IPS-11a (cell line): Measurements from ENCODE around the gene APOBEC3F.
"Not testable (repeated sequence)": the region's sequence is repeated elsewhere in the genome, so short reads cannot be mapped to it uniquely, and the experiment has no call there.

Experiments
- H3K4me3 ChIP-seq: one replicate; pipeline ENCODE4 v1.5.1; 2013; ENCODE audit warnings: low read depth, low read length, control low read depth

Gene APOBEC3F

DNA sequence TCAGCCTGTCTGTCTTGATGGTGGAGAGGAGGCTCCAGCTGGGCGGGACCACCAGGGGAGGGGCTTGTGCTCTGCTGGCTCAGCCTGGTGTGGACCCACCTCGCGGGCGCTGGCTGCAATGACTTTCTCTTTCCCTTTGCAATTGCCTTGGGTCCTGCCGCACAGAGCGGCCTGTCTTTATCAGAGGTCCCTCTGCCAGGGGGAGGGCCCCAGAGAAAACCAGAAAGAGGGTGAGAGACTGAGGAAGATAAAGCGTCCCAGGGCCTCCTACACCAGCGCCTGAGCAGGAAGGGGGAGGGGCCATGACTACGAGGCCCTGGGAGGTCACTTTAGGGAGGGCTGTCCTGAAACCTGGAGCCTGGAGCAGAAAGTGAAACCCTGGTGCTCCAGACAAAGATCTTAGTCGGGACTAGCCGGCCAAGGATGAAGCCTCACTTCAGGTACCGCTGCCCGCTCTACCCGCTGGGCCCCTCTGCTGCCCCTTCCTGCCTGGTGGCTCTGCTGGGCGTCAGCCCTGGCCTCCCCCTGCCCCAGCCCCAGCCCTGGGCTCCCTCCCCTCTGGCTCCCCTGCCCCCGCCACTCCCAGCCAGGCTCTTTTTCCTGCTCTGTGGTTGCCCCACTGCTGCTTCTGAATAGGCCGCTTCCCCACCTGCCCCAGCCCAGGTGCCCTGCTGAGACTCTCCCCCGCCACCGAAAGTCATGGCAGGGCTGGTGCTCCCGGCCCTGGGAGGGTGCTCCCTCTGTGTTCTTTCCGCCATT, at the start of gene APOBEC3F:
Gene APOBEC3F (plus strand): TSS at position 327 of the 759 bp plus-strand sequence. CDS start 97 bp downstream, at position 424.
- peak within 1 kb of the TSS; percentile 8 for H3K4me3 ChIP-seq

DNA sequence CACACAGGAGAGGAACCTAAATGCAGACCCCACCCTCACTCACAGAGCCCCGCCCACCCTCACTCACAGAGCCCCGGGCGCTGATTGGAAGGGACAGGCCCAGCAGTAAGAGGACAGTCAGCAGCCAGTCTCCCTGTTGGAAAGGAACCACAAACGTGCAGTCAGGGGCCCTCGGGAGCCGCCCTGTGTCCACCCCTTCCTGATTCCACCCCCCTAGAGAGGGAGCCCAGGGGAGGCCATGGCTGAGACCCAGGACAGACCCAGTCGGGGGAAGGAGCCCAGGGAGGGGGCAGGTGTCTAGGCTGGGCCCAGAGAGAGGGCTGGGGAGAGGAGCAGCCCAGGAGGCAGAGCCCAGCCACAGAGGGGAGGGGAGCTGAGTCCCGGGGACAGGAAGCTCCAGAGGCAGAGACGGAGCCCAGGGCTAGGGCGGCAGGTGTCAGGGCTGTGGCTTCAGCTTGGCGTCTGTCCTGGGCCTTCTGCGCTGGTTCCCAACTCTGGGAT, 47.7 kb upstream of the APOBEC3F start:
- H3K4me3 ChIP-seq: not testable (repeated sequence)

GRCh38 chr22:38996105-38996504, 44.6 kb upstream of the APOBEC3F start:
- H3K4me3 ChIP-seq: no peak overlapping the region

DNA sequence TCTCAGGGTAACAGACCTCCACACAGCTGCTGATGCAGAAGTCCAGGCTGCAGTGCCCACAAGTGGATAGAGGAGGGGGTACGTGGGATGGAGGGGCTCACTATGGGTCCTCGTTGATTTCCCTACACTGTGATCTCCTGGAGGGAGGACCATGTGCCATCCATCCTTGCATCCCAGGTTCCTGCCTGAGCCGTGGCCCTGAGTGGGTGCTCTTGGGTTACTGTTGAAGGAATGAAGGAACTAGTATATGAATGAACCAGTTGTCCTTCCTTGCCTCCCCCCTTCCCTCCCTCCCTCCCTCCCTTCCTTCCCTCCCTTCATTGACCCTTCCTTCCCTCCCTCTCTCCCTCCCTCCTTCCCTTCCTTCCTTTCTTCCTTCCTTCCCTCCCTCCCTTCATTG, 43.1 kb upstream of the APOBEC3F start:
- no peak overlapping the region for H3K4me3 ChIP-seq

DNA sequence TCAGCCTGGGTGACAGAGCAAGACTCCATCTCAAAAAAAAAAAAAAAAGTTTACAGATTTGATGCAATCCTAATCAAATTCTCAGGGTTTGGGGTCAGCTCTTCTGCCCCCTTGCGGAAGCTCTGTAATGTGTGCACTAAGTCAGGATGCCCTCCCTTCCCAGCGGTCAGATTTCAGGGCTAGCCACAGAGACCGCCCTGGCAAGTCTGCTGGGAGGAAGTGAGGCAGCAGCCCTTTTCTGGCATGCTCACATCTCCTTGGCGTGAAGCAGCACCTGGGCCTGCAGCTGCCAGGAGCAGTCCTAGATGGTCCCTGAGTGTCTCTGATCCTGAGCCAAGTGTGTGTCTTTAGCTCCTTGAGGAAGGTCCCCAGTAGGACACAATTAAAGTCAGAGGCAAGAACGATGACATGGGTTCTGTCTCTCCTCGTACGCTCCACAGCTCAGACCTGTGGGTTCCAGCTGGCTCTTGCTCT, 37.5 kb upstream of the APOBEC3F start:
- H3K4me3 ChIP-seq: no peak overlapping the region

- no peak overlapping the region for H3K4me3 ChIP-seq
These were observed 33.5 kb upstream of the APOBEC3F start for GRCh38 chr22:39007177-39007576.

DNA sequence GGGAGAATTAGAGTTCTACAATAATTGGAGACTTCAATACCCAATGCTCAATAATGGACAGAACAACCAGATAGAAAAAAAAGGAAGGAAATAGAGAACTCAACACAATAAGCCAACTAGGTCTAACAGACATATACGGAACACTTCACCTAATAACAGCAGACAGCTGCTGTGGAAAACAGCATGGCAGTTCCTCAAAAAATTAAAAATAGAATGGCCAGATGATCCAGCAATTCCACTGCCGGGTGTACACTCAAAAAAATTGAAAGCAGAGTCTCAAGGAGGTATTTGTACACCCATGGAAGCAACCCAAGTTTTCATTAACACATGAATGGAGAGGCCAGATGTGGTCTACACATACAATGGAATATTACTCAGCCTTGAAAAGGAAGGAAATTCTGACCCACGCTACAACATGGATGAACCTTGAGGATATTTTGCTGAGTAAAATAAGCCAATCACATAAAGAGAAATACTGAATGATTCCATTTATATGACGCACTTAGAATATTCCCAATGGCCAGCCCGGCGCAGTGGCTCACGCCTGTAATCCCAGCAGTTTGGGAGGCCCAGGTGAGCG, 32.3 kb upstream of the APOBEC3F start:
- H3K4me3 ChIP-seq: not testable (repeated sequence)

- H3K4me3 ChIP-seq: no peak overlapping the region
These were observed 29.7 kb upstream of the APOBEC3F start for GRCh38 chr22:39010946-39011345.

- no peak overlapping the region for H3K4me3 ChIP-seq
These were observed 27.8 kb upstream of the APOBEC3F start for GRCh38 chr22:39012533-39013511.

- H3K4me3 ChIP-seq: not testable (repeated sequence)
These were observed 27.1 kb upstream of the APOBEC3F start for GRCh38 chr22:39013561-39013941.

- no peak within 1 kb of the TSS for H3K4me3 ChIP-seq
These were observed 26.5 kb upstream of the APOBEC3F start, which contains the start of gene APOBEC3C for GRCh38 chr22:39013942-39014722. Gene APOBEC3C (plus strand): TSS chr22:39014257. CDS start chr22:39014363, 106 bp downstream.

GRCh38 chr22:39014723-39015121, 25.9 kb upstream of the APOBEC3F start:
- not testable (repeated sequence) for H3K4me3 ChIP-seq

DNA sequence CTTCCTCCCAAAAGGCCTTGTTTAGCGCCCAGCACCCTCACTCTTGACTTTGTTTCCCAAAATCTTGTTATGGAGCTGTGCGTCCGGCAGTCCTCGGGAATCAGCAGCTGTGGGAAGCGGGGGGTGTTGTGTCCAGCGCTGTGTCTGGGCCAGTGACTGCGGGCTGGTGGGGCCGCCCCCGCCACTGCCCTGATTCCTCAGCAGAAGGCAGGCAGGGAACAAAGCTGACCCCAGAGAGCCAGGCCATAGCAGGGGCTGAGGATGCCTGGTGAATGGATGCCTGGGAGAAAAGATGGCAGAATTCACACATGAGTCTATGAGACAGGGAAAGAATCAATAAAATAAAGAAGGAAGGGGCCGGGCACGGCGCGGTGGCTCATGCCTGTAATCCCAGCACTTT, 24.1 kb upstream of the APOBEC3F start:
- H3K4me3 ChIP-seq: no peak overlapping the region

- peak overlapping the region; percentile 37 for H3K4me3 ChIP-seq
These were observed 22.9 kb upstream of the APOBEC3F start for GRCh38 chr22:39017596-39018365.

DNA sequence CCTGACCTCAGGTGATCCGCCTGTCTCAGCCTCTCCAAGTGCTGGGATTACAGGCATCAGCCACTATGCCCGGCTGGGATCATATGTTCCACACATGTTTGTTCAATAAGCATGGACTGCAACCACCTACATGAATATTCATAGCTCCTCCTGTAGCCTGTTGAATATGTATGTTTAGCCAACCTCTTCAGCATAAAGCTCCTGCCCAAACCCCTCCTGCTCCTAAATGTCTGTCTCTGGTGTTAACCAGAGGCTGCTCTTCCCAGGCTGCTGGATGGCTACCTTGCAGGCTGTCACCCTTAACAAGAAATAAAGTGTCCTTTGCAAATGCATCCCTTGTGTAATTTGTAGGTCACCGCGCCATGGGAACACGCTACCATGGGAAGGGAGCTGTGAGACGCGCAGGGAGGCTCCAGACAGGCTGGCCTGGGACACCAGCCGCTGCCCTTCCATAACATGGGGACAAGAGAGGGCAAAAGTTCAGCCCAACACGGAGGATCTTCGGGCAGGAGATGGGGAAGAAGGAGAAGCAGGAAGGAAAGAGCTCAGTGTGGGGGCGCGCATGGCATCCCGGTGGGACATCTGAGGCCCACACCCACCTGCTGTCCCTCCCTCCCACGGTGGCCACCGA, 20.5 kb upstream of the APOBEC3F start:
- H3K4me3 ChIP-seq: not testable (repeated sequence)

- no peak overlapping the region for H3K4me3 ChIP-seq
These were observed 19.0 kb upstream of the APOBEC3F start for GRCh38 chr22:39021552-39022250.

DNA sequence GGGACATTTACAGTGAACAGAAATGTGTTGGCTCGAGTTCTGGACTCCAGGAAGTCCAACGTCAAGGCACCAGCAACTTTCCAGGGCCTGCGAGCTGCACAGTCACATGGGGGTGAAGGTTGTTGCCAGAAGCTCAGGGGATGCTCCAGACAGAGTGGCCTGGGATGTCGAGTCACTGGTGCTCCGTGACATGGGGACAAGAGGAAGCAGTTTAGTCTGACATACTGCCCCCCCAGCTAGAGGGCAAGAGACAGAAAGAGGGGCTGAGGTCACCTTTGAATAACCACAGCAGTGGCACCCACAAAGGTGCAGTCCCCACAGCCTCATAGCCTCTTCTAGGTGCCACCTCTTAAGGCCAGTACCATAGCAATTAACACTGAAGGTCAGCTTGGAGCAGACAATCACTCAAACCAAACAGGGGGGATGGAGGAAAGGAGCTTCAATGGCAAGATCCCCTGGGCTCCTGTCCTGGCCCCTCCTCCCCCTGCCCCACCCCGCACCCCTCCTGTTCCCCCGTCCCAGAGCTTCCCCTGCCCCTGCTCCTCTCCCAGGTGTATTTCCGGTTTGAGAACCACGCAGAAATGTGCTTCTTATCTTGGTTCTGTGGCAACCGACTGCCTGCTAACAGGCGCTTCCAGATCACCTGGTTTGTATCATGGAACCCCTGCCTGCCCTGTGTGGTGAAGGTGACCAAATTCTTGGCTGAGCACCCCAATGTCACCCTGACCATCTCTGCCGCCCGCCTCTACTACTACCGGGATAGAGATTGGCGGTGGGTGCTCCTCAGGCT, 15.9 kb upstream of the APOBEC3F start:
- H3K4me3 ChIP-seq: no peak overlapping the region
